ENCODE data around the gene CDCA3. TPM values are rescaled to one million over a fixed set of nuclear protein-coding genes. Genes with fewer than 3 reads are reported as not detected.

The CDCA3 gene
- total RNA-seq, 3 donors from 2014 or later, result 2.8 to 15.3 (median 5.2) TPM

DNA sequence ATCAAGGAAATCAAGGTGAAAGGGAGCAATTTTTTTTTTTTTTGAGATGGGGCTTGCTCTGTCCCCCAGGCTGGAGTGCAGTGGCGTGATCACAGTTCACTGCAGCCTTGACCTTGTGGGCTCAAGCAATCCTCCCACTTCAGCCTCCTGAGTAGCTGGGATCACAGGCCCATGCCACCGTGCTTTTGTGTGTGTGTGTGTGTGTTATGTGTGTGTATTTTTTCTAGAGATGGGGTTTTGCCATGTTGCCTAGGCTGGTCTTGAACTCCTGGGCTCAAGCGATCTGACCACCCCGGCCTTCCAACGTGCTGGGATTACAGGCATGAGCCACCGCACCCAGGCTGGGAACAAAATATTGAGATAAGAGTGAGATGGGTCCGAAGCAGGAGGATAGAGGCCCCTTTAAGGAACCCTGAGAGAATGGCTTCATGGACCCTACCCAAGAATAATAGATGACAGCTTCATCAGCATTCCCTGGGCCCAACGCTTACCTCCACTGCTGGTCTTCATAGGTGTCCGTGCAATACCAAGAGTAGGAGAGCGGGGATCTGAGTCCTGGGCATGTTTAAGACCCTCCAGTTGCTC lies 1.0 kb downstream of the CDCA3 start:
- Histone ChIP-seq H3K9me3 (no peaks in the 10 kb centered on the region), H3K4me1 (ENCODE audit: low read depth) (peaks cover 19% of the 10 kb centered on the region), H3K4me3 (no peak overlapping the region), H3K36me3 (ENCODE audit: low read depth) (no peaks in the 10 kb centered on the region)
- ATAC-seq (no peak), DNase-seq (peak in 1 of 3 donors; percentile 31)
- TF ChIP-seq, protein P1, sequence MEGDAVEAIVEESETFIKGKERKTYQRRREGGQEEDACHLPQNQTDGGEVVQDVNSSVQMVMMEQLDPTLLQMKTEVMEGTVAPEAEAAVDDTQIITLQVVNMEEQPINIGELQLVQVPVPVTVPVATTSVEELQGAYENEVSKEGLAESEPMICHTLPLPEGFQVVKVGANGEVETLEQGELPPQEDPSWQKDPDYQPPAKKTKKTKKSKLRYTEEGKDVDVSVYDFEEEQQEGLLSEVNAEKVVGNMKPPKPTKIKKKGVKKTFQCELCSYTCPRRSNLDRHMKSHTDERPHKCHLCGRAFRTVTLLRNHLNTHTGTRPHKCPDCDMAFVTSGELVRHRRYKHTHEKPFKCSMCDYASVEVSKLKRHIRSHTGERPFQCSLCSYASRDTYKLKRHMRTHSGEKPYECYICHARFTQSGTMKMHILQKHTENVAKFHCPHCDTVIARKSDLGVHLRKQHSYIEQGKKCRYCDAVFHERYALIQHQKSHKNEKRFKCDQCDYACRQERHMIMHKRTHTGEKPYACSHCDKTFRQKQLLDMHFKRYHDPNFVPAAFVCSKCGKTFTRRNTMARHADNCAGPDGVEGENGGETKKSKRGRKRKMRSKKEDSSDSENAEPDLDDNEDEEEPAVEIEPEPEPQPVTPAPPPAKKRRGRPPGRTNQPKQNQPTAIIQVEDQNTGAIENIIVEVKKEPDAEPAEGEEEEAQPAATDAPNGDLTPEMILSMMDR (IDR thresholded peaks at IDR 0.05), result no peak
- intact Hi-C loops (cut with DNase I, micrococcal nuclease), result no loop called here

DNA sequence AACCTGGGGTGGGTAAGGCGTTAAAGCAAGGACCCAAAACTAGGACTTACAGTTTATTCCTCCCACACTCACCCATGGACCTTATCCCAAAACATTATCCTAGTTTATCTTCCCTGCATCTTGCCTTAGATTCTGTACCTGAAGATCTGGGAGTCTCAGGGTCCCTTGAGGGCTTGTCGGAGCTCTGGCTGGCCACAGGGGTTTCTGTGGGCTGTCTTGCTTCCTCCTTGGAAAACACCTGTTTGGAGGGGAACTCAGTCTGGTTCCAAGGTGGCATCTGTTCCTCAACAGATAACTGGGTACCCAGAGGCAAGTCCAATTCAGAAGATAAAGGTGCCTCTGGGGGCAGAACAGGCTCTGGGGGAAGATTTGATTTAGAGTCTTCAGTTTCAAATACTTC lies 1.7 kb downstream of the CDCA3 start:
- Histone ChIP-seq H3K4me3 (no peak overlapping the region), H3K4me1 (ENCODE audit: low read depth) (peaks cover 19% of the 10 kb centered on the region), H3K36me3 (ENCODE audit: low read depth) (no peaks in the 10 kb centered on the region), H3K9me3 (no peaks in the 10 kb centered on the region)
- ATAC-seq (no peak), DNase-seq (no peak)
- intact Hi-C loops (cut with DNase I, micrococcal nuclease), result no loop called here
- TF ChIP-seq, protein P1 (IDR thresholded peaks at IDR 0.05), result no peak

DNA sequence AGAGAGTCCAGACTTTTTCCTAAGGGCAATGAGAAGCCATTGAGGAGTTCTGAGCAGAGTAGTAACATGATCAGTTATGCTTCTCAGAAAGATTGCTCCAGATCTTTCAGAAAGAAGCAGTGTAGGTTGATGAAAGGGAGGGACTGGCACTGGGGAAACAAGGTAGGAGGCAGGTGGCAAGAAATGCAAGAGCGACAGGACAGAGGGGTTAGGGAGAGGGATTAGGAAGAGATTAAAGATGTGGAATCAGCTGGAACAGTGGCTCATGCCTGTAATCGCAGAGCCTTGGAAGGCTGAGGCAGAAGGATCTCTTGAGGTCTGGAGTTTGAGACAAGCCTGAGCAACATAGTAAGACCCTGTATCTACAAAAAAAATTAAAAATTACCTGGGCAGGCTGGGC lies 3.4 kb downstream of the CDCA3 start:
- no peaks in the 10 kb centered on the region for H3K9me3 ChIP-seq
- no peak for DNase-seq
- no peaks in the 10 kb centered on the region for H3K36me3 ChIP-seq (ENCODE audit: low read depth)
- H3K4me3 ChIP-seq, result no peak overlapping the region
- H3K4me1 ChIP-seq (ENCODE audit: low read depth), result peaks cover 8% of the 10 kb centered on the region
- intact Hi-C loops (cut with DNase I, micrococcal nuclease), result no loop called here
- TF ChIP-seq, protein P1 (IDR thresholded peaks at IDR 0.05), result no peak
- no peak for ATAC-seq

DNA sequence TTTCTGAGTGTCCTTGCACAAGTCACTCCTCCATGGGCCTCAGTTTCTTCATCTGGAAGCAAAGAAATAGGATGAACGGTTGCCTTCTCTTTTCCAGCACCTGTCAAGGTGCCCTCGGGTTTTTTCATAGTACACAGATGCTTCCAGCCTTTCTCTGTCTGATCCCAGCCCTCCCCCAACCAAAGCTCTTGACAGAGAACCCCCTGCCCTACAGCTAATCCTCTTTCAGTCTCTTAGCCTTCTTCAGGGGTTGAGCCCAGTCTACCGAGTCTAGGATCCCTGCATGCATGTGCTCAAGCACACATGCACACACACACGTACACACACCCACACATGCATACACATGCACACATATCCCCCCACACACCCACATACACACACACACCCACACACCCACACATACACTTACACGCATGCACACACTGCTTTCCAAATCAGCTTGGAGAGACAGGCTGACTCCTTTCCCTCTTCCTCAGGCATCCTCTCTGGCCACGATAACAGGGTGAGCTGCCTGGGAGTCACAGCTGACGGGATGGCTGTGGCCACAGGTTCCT lies 4.7 kb downstream of the CDCA3 start:
- H3K4me3 ChIP-seq, result no peak overlapping the region
- ATAC-seq (no peak), DNase-seq (no peak)
- intact Hi-C loops (cut with DNase I, micrococcal nuclease), result no loop called here
- peaks cover 8% of the 10 kb centered on the region for H3K4me1 ChIP-seq (ENCODE audit: low read depth)
- no peaks in the 10 kb centered on the region for H3K36me3 ChIP-seq (ENCODE audit: low read depth)
- TF ChIP-seq, protein P1 (IDR thresholded peaks at IDR 0.05), result no peak
- H3K9me3 ChIP-seq, result no peaks in the 10 kb centered on the region

DNA sequence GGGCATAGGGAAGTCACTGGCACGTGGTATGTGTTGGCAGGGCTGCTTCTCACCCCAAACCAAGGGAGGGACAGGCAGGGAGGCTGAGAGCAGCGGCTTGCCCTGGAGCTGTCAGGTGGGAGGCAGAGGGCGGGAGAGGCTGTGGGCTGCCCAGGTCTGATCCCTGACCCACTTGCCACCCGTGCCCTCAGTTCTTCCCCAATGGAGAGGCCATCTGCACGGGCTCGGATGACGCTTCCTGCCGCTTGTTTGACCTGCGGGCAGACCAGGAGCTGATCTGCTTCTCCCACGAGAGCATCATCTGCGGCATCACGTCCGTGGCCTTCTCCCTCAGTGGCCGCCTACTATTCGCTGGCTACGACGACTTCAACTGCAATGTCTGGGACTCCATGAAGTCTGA lies 5.7 kb downstream of the CDCA3 start:
- intact Hi-C loops (cut with DNase I, micrococcal nuclease), result no loop called here
- Histone ChIP-seq H3K4me3 (no peak overlapping the region), H3K36me3 (ENCODE audit: low read depth) (no peaks in the 10 kb centered on the region), H3K9me3 (no peaks in the 10 kb centered on the region), H3K4me1 (ENCODE audit: low read depth) (peaks cover under 1% of the 10 kb centered on the region)
- DNase-seq (no peak), ATAC-seq (no peak)
- TF ChIP-seq, protein P1 (IDR thresholded peaks at IDR 0.05), result no peak
